GM12878 (cell line): Measurements from ENCODE around the gene IFI30. TPM values are rescaled to one million over a fixed set of nuclear protein-coding genes. Genes with fewer than 3 reads are reported as not detected.

ENCODE experiments used
- ATAC-seq: fragments of 200-7000 bp; cut with Tn5 transposase; 3 replicates; pipeline ENCODE4 v1.9.1; 2020; ENCODE audit warnings: mild to moderate bottlenecking, moderate library complexity
- BruUV-seq: library from RNA; stranded (reverse); fragments of 400-500 nt; replicated peaks from 2 replicates; lab custom pipeline; 2021; lab: Mats Ljungman, UMichigan
- CTCF ChIA-PET: fragments of 300-600 bp; sonication (Branson Sonifier 250); formaldehyde crosslinking; extraction: SDS; loops from one replicate; lab custom pipeline; 2021; ENCODE audit warnings: inconsistent platforms; lab: Yijun Ruan, JAX
- POLR2A ChIA-PET: fragments of 350-600 bp; formaldehyde crosslinking; extraction: SDS; loops from one replicate; lab custom pipeline; 2021; ENCODE audit warnings: inconsistent platforms; lab: Charles Lee
- RAD21 ChIA-PET: fragments of 300-600 bp; sonication (Branson Sonifier 250); formaldehyde crosslinking; loops from one replicate; lab custom pipeline; 2023; ENCODE audit warnings: antibody characterized with exemption; ENCODE audit not compliant: unreplicated experiment; lab: Charles Lee
- SMC1A ChIA-PET: fragments of 300-600 bp; sonication (Branson Sonifier 250); formaldehyde crosslinking; loops from one replicate; lab custom pipeline; 2023; ENCODE audit not compliant: unreplicated experiment, uncharacterized antibody; lab: Charles Lee
- DNase-seq: peaks from one replicate; pipeline ENCODE4 v3.0.0-alpha.2; 2011; ENCODE audit warnings: low read depth, low spot score
- FAIRE-seq: peaks from 3 replicates; lab custom pipeline; 2011; peaks lifted over from hg19 to GRCh38; lab: Jason Lieb, UNC
- H2AFZ ChIP-seq: 2 replicates; pipeline ENCODE4 v1.6.0; 2011; ENCODE audit warnings: low read depth, low read length, control low read depth; ENCODE audit not compliant: control insufficient read depth
- H3K27ac ChIP-seq: 2 replicates; pipeline ENCODE4 v1.5.1; 2011; ENCODE audit warnings: control low read depth; ENCODE audit not compliant: control insufficient read depth, insufficient read depth
- H3K27me3 ChIP-seq, 2 experiments: replicated peaks in 1 of 2; 2 replicates each; pipeline versions ENCODE4 v1.6.0 to v1.6.1; 2011; ENCODE audit warnings: low read length in 1 of 2; ENCODE audit not compliant: control insufficient read depth in 2 of 2, insufficient read depth in 2 of 2
- H3K36me3 ChIP-seq, 2 experiments: 2 replicates each; pipeline ENCODE4 v1.5.1; 2011; ENCODE audit warnings: low read length in 1 of 2; ENCODE audit not compliant: control insufficient read depth in 2 of 2, insufficient read depth in 2 of 2
- H3K4me1 ChIP-seq: 2 replicates; pipeline ENCODE4 v1.6.1; 2011; ENCODE audit warnings: mild to moderate bottlenecking, low read length, moderate library complexity, mixed read lengths; ENCODE audit not compliant: control insufficient read depth, insufficient read depth
- H3K4me2 ChIP-seq: 2 replicates; pipeline ENCODE4 v1.6.0; 2011; ENCODE audit warnings: control low read depth; ENCODE audit not compliant: control insufficient read depth, insufficient read depth
- H3K4me3 ChIP-seq: fragments of 200-600 bp; sonication (generic); 2 replicates; pipeline ENCODE4 v1.5.1; 2016
- H3K79me2 ChIP-seq: 2 replicates; pipeline ENCODE4 v1.6.0; 2011; ENCODE audit warnings: low read length; ENCODE audit not compliant: control insufficient read depth, insufficient read depth
- H3K9ac ChIP-seq: 2 replicates; pipeline ENCODE4 v1.8.0; 2011; ENCODE audit warnings: low read length, control low read depth, mixed read lengths; ENCODE audit not compliant: control insufficient read depth, insufficient read depth
- H3K9me3 ChIP-seq: replicated peaks from 3 replicates; pipeline ENCODE4 v1.5.1; 2011; ENCODE audit warnings: mild to moderate bottlenecking, low read length; ENCODE audit not compliant: control insufficient read depth, insufficient read depth
- H4K20me1 ChIP-seq: 2 replicates; pipeline ENCODE4 v1.6.0; 2011; ENCODE audit not compliant: control insufficient read depth, insufficient read depth
- BACH1 ChIP-seq: fragments of 450-650 bp; IDR thresholded peaks from 2 replicates; pipeline ENCODE4 v1.6.1; 2017; ENCODE audit warnings: mild to moderate bottlenecking, borderline replicate concordance
- CREM ChIP-seq: IDR thresholded peaks from 2 replicates; pipeline ENCODE4 v1.6.1; 2014; ENCODE audit warnings: antibody characterized with exemption, low read depth
- CTCF ChIP-seq, 3 experiments: IDR thresholded peaks in 2 of 3; conservative IDR thresholded peaks in 1 of 3; 2 replicates each; pipeline ENCODE4 v1.5.1; 2011; ENCODE audit warnings: low read depth in 3 of 3, low read length in 3 of 3, mild to moderate bottlenecking in 3 of 3, control low read depth in 2 of 3, moderate library complexity in 2 of 3, inconsistent platforms in 1 of 3, mixed read lengths in 1 of 3; ENCODE audit not compliant: control insufficient read depth in 2 of 3, insufficient read depth in 1 of 3; ENCODE audit errors: extremely low read depth in 1 of 3
- EED ChIP-seq: sonication (generic); IDR thresholded peaks from 2 replicates; pipeline ENCODE4 v1.6.1; 2016; ENCODE audit warnings: antibody characterized with exemption, low read depth
- ELK1 ChIP-seq: IDR thresholded peaks from 2 replicates; pipeline ENCODE4 v1.6.1; 2012; ENCODE audit warnings: low read depth, low read length, improper control_type of control experiment
- ESRRA ChIP-seq: IDR thresholded peaks from 2 replicates; pipeline ENCODE4 v1.6.1; 2012; ENCODE audit warnings: mild to moderate bottlenecking, low read length, improper control_type of control experiment
- HDAC6 ChIP-seq: fragments of 200-600 bp; sonication (generic); IDR thresholded peaks from one replicate; pipeline ENCODE4 v1.8.0; 2017; ENCODE audit warnings: antibody characterized with exemption; ENCODE audit not compliant: unreplicated experiment
- HSF1 ChIP-seq: fragments of 150-350 bp; IDR thresholded peaks from 2 replicates; pipeline ENCODE4 v1.6.1; 2014; ENCODE audit warnings: mild to moderate bottlenecking, low read depth, low read length
- MLLT1 ChIP-seq: fragments of 450-650 bp; IDR thresholded peaks from 2 replicates; pipeline ENCODE4 v1.6.1; 2016; ENCODE audit warnings: mild to moderate bottlenecking
- NBN ChIP-seq: fragments of 450-650 bp; IDR thresholded peaks from 2 replicates; pipeline ENCODE4 v1.6.1; 2016
- RB1 ChIP-seq: fragments of 450-650 bp; formaldehyde crosslinking; IDR thresholded peaks from 2 replicates; pipeline ENCODE4 v1.6.1; 2017; ENCODE audit warnings: mild to moderate bottlenecking, borderline replicate concordance
- RBBP5 ChIP-seq: fragments of 200-600 bp; sonication (generic); conservative IDR thresholded peaks from 2 replicates; pipeline ENCODE4 v1.6.1; 2016
- SMAD5 ChIP-seq: IDR thresholded peaks from 2 replicates; pipeline ENCODE4 v1.6.1; 2016; ENCODE audit warnings: antibody characterized with exemption, low read depth
- SPI1 ChIP-seq: IDR thresholded peaks from 2 replicates; pipeline ENCODE4 v1.6.1; 2011; ENCODE audit warnings: low read depth, mild to moderate bottlenecking, low read length, moderate library complexity, borderline replicate concordance; ENCODE audit not compliant: insufficient read depth
- SREBF1 ChIP-seq: IDR thresholded peaks from 2 replicates; pipeline ENCODE4 v1.6.1; 2012; ENCODE audit warnings: mild to moderate bottlenecking, low read length
- STAT3 ChIP-seq: IDR thresholded peaks from 2 replicates; pipeline ENCODE4 v1.6.1; 2011; ENCODE audit warnings: low read depth, low read length, improper control_type of control experiment
- TCF3 ChIP-seq: IDR thresholded peaks from 2 replicates; pipeline ENCODE4 v1.6.1; 2012; ENCODE audit warnings: low read depth, mild to moderate bottlenecking, low read length, borderline replicate concordance; ENCODE audit not compliant: insufficient read depth
- ZBED1 ChIP-seq: IDR thresholded peaks from 2 replicates; pipeline ENCODE4 v1.6.1; 2016; ENCODE audit warnings: borderline replicate concordance
- ZNF217 ChIP-seq: fragments of 450-650 bp; IDR thresholded peaks from 2 replicates; pipeline ENCODE4 v1.6.1; 2017; ENCODE audit warnings: antibody characterized with exemption, mild to moderate bottlenecking
- WGBS: methylation state at CpG from one replicate; pipeline ENCODE4 v1.1.6; 2016; ENCODE audit warnings: low lambda C conversion rate; ENCODE audit not compliant: insufficient replicate concordance, insufficient coverage; ENCODE audit errors: missing lambda C conversion rate; 5-methylcytosine and 5-hydroxymethylcytosine counted together
- in situ Hi-C: fragments of 300-500 bp; cut with MboI; formaldehyde crosslinking; loops from 9 replicates; pipeline ENCODE4 v1.14.3; 2018; ENCODE audit warnings: mixed read lengths
- intact Hi-C: fragments of 100-400 bp; cut with micrococcal nuclease; formaldehyde crosslinking; loops from one replicate; pipeline ENCODE4 v1.14.2; 2022; ENCODE audit not compliant: unreplicated experiment
- polyA plus RNA-seq, 11 experiments: library from polyadenylated mRNA; depleted of rRNA in 4 of 11; unstranded in 6 of 11; stranded (reverse) in 5 of 11; fragments of >200 nt; fragmentation: Nextera tagmentation in 4 of 11; fragmentation: Illumina TruSeq in 1 of 11; extraction: Ambion mirVana in 4 of 11; extraction: Trizol in 1 of 11; gene quantifications; 1 replicate in 1 of 11; 2 replicates in 10 of 11; pipeline versions ENCODE4 v1.2.1 to v1.2.3, GENCODE V29; 2011 to 2016; ENCODE audit warnings: inconsistent platforms in 2 of 11, missing spikeins in 2 of 11, low read depth in 1 of 11
- total RNA-seq, 4 experiments: library from RNA; depleted of rRNA in 3 of 4; stranded (reverse); fragments of >200 nt in 3 of 4; fragmentation: Illumina TruSeq in 1 of 4; extraction: Trizol in 1 of 4; gene quantifications; 2 replicates each; pipeline versions ENCODE4 v1.2.1 to v1.2.3, GENCODE V29; 2013 to 2021

Gene IFI30
- total and polyA plus RNA-seq, 10 of the 15 experiments (the other 5 are each of a cell fraction or from before 2014, with no cell fraction given): 221 to 1,112 (median 451) TPM

- CTCF ChIA-PET: interaction anchor here (0.5 to 3.0 kb wide), 19 partner anchors 8 to 145 kb away, joined by 3 to 48 read pairs (median 4); partner anchors contain the start of gene MAST3
- Histone ChIP-seq H3K27me3 (no peaks in the 10 kb centered on the region), H2AFZ (peak overlapping the region; percentile 92), H3K4me3 (peak overlapping the region; percentile 59; the same call in 1 of the 2 replicates), H3K36me3 (peaks cover 2 to 6% of the 10 kb centered on the region in 2 experiments; a peak in 3 of 4 replicates), H3K79me2 (peaks cover 11% of the 10 kb centered on the region), H3K4me2 (peak overlapping the region; percentile 94), H3K4me1 (peaks cover 15% of the 10 kb centered on the region), H4K20me1 (no peaks in the 10 kb centered on the region), H3K27ac (peak overlapping the region; percentile 88), H3K9ac (peak overlapping the region; percentile 79), H3K9me3 (no peaks in the 10 kb centered on the region)
- POLR2A ChIA-PET: interaction anchor here (0.5 to 1.9 kb wide), 11 partner anchors 11 to 72 kb away, joined by 3 to 11 read pairs (median 5); no protein-coding TSS in a partner anchor
- BruUV-seq: no TSS peak
- DNase-seq: peak; percentile 99
- peak; percentile 100 for FAIRE-seq
- WGBS: under 1% methylated on average over 22 of the region's 22 CpGs
- in situ Hi-C loops: no loop called here
- ATAC-seq: peak; percentile 85
- intact Hi-C loops: loop anchor here (1.0 to 2.0 kb wide), 2 partner anchors 20 to 39 kb away; partner anchors contain the start of gene IFI30
- SMC1A ChIA-PET: interaction anchor here (0.9 to 2.3 kb wide), 16 partner anchors 8 to 215 kb away, joined by 3 to 7 read pairs (median 4); no protein-coding TSS in a partner anchor
- RAD21 ChIA-PET: interaction anchor here (0.5 to 1.8 kb wide), 15 partner anchors 15 to 220 kb away, joined by 3 to 9 read pairs (median 4); partner anchors contain the start of genes CCDC124, IL12RB1, MAST3 and RAB3A
- TF ChIP-seq BACH1: 0 out of 2 replicates have a peak, but pooled peaks have one; percentile 10
- 0 out of 2 replicates have a peak, but pooled peaks have one; percentile 16 for TF ChIP-seq SMAD5
- TF ChIP-seq RB1: peak; percentile 14
- TF ChIP-seq TCF3: 0 out of 2 replicates have a peak, but pooled peaks have one; percentile 6
- TF ChIP-seq CTCF (IDR thresholded peaks at IDR 0.05 in 2 of 3, conservative IDR thresholded peaks at IDR 0.05 in 1 of 3; ENCODE audit: control insufficient read depth in 2 of 3, extremely low read depth in 1 of 3, insufficient read depth in 1 of 3, low read depth in 3 of 3, low read length in 3 of 3): peak; percentile 79 to 90 (median 85)
- no peak for TF ChIP-seq HDAC6
- TF ChIP-seq MLLT1: peak; percentile 56; the same call in 1 of the 2 replicates
- TF ChIP-seq HSF1: no peak
- TF ChIP-seq SREBF1: no peak
- peak; percentile 56 for TF ChIP-seq ELK1
- no peak for TF ChIP-seq ZNF217
- TF ChIP-seq NBN: peak; percentile 81
- TF ChIP-seq SPI1: peak; percentile 98
- TF ChIP-seq ESRRA: no peak
- TF ChIP-seq RBBP5: no peak
- TF ChIP-seq CREM: peak; percentile 30; the same call in 1 of the 2 replicates
- TF ChIP-seq ZBED1: peak; percentile 43; the same call in 1 of the 2 replicates
- TF ChIP-seq STAT3: no peak
- no peak for TF ChIP-seq EED
Observed at GRCh38 chr19:18152442-18152816, 21.2 kb upstream of the IFI30 start.
